DMS153 (cell line): ENCODE measurements around the gene ZBTB40.
A peak's percentile ranks its signal among the peaks of the same experiment; 100 is the strongest.

ENCODE experiments used
- DNase-seq: peaks from one replicate; lab custom pipeline; 2025; lab: John Stamatoyannopoulos, UW

ZBTB40 gene

GRCh38 chr1:22434717-22435116 lies 16.9 kb upstream of the ZBTB40 start:
- DNase-seq = no peak

- DNase-seq = no peak
Observed at GRCh38 chr1:22436948-22437347, 14.7 kb upstream of the ZBTB40 start.

GRCh38 chr1:22437573-22437972 lies 14.1 kb upstream of the ZBTB40 start:
- no peak for DNase-seq

GRCh38 chr1:22440582-22440981 lies 11.1 kb upstream of the ZBTB40 start:
- no peak for DNase-seq

- no peak for DNase-seq
Observed at GRCh38 chr1:22442212-22442894, 9.3 kb upstream of the ZBTB40 start.

GRCh38 chr1:22443332-22443731 lies 8.3 kb upstream of the ZBTB40 start:
- no peak for DNase-seq

- DNase-seq = no peak
Observed at GRCh38 chr1:22444856-22445255, 6.8 kb upstream of the ZBTB40 start.

GRCh38 chr1:22447621-22448111 lies 4.0 kb upstream of the ZBTB40 start:
- no peak for DNase-seq

- no peak for DNase-seq
Observed at GRCh38 chr1:22449636-22450035, 2.0 kb upstream of the ZBTB40 start.

GRCh38 chr1:22450351-22451021 lies 1.2 kb upstream of the ZBTB40 start:
- DNase-seq = peak; percentile 93

- DNase-seq = no peak
Observed at GRCh38 chr1:22452481-22452957, 868 bp downstream of the ZBTB40 start.

- no peak for DNase-seq
Observed at GRCh38 chr1:22453181-22453580, 1.5 kb downstream of the ZBTB40 start.

- no peak for DNase-seq
Observed at GRCh38 chr1:22454476-22455056, 2.9 kb downstream of the ZBTB40 start.

- no peak for DNase-seq
Observed at GRCh38 chr1:22457345-22457744, 5.7 kb downstream of the ZBTB40 start.

GRCh38 chr1:22457836-22458235 lies 6.2 kb downstream of the ZBTB40 start:
- DNase-seq = no peak

- no peak for DNase-seq
Observed at GRCh38 chr1:22461100-22461499, 9.4 kb downstream of the ZBTB40 start.

GRCh38 chr1:22461678-22462527 lies 10.3 kb downstream of the ZBTB40 start:
- DNase-seq = no peak

- no peak for DNase-seq
Observed at GRCh38 chr1:22462928-22463327, 11.3 kb downstream of the ZBTB40 start.

- no peak for DNase-seq
Observed at GRCh38 chr1:22465015-22465565, 13.4 kb downstream of the ZBTB40 start.

- no peak for DNase-seq
Observed at GRCh38 chr1:22465671-22466070, 14.0 kb downstream of the ZBTB40 start.

- no peak for DNase-seq
Observed at GRCh38 chr1:22470227-22470626, 18.6 kb downstream of the ZBTB40 start.

GRCh38 chr1:22471078-22471477 lies 19.4 kb downstream of the ZBTB40 start:
- DNase-seq = no peak
